Effector memory CD4-positive, alpha-beta T cell (primary cell): ENCODE measurements around the gene MUC5B.
"Not testable (repeated sequence)": the region's sequence is repeated elsewhere in the genome, so short reads cannot be mapped to it uniquely, and the experiment has no call there.

ENCODE experiments used
- DNase-seq, 3 donors: peaks; one replicate each; pipeline ENCODE4 v3.0.0-alpha.2; 2020
- H3K27ac ChIP-seq: 2 replicates; pipeline ENCODE4 v1.7.0; 2013; ENCODE audit warnings: mild to moderate bottlenecking, low read length, moderate library complexity; ENCODE audit not compliant: insufficient read depth, poor library complexity, severe bottlenecking
- H3K27me3 ChIP-seq: replicated peaks from 2 replicates; pipeline ENCODE4 v1.7.0; 2013; ENCODE audit warnings: mild to moderate bottlenecking, low read length; ENCODE audit not compliant: insufficient read depth, control insufficient read depth, poor library complexity, severe bottlenecking
- H3K36me3 ChIP-seq: 2 replicates; pipeline ENCODE4 v1.7.0; 2013; ENCODE audit warnings: mild to moderate bottlenecking, low read length, moderate library complexity; ENCODE audit not compliant: control insufficient read depth, insufficient read depth
- H3K4me1 ChIP-seq: 2 replicates; pipeline ENCODE4 v1.7.0; 2013; ENCODE audit warnings: low read length, mild to moderate bottlenecking; ENCODE audit not compliant: control insufficient read depth, insufficient read depth, poor library complexity, severe bottlenecking
- H3K4me3 ChIP-seq: 2 replicates; pipeline ENCODE4 v1.7.0; 2013; ENCODE audit warnings: low read length, low read depth, mild to moderate bottlenecking; ENCODE audit not compliant: insufficient read depth, poor library complexity, severe bottlenecking
- H3K9me3 ChIP-seq: 2 replicates; pipeline ENCODE4 v1.7.0; 2013; ENCODE audit warnings: mild to moderate bottlenecking, low read length, moderate library complexity; ENCODE audit not compliant: control insufficient read depth

Gene MUC5B

GRCh38 chr11:1259561-1259960, 36.7 kb downstream of the MUC5B start:
- no peak overlapping the region for H3K27ac ChIP-seq
- no peaks in the 10 kb centered on the region for H3K36me3 ChIP-seq
- no peaks in the 10 kb centered on the region for H3K9me3 ChIP-seq
- peaks cover 14% of the 10 kb centered on the region for H3K4me1 ChIP-seq
- DNase-seq, result no peak
- H3K4me3 ChIP-seq, result no peak overlapping the region
- H3K27me3 ChIP-seq, result no peaks in the 10 kb centered on the region

GRCh38 chr11:1260023-1260501, 37.2 kb downstream of the MUC5B start:
- Histone ChIP-seq H3K9me3 (no peaks in the 10 kb centered on the region), H3K4me1 (peaks cover 14% of the 10 kb centered on the region), H3K36me3 (no peaks in the 10 kb centered on the region), H3K4me3 (no peak overlapping the region), H3K27me3 (no peaks in the 10 kb centered on the region), H3K27ac (no peak overlapping the region)
- DNase-seq, result peak; percentile 14 to 28 (median 15)

- H3K27me3 ChIP-seq, result no peaks in the 10 kb centered on the region
- H3K27ac ChIP-seq, result no peak overlapping the region
- no peaks in the 10 kb centered on the region for H3K9me3 ChIP-seq
- H3K4me1 ChIP-seq, result peaks cover 14% of the 10 kb centered on the region
- no peak for DNase-seq
- no peaks in the 10 kb centered on the region for H3K36me3 ChIP-seq
- H3K4me3 ChIP-seq, result no peak overlapping the region
Observed at GRCh38 chr11:1260620-1261019, 37.8 kb downstream of the MUC5B start.

GRCh38 chr11:1261241-1262071, 38.6 kb downstream of the MUC5B start:
- H3K36me3 ChIP-seq, result no peaks in the 10 kb centered on the region
- peak overlapping the region; percentile 68 for H3K4me3 ChIP-seq
- no peaks in the 10 kb centered on the region for H3K9me3 ChIP-seq
- H3K4me1 ChIP-seq, result peaks cover 14% of the 10 kb centered on the region
- peak overlapping the region; percentile 66 for H3K27ac ChIP-seq
- H3K27me3 ChIP-seq, result no peaks in the 10 kb centered on the region
- DNase-seq, result no peak

GRCh38 chr11:1262172-1263006, 39.5 kb downstream of the MUC5B start:
- Histone ChIP-seq H3K27ac (peak overlapping the region; percentile 66), H3K4me1 (peaks cover 14% of the 10 kb centered on the region), H3K9me3 (no peaks in the 10 kb centered on the region), H3K4me3 (peak overlapping the region; percentile 68), H3K36me3 (no peaks in the 10 kb centered on the region), H3K27me3 (no peaks in the 10 kb centered on the region)
- DNase-seq, result peak; percentile 67 to 84 (median 68)

- Histone ChIP-seq H3K27ac (peak overlapping the region; percentile 66), H3K27me3 (no peaks in the 10 kb centered on the region), H3K4me1 (peaks cover 14% of the 10 kb centered on the region), H3K36me3 (no peaks in the 10 kb centered on the region), H3K9me3 (no peaks in the 10 kb centered on the region), H3K4me3 (peak overlapping the region; percentile 68)
- DNase-seq, result no peak
Observed at GRCh38 chr11:1263010-1263409, 40.1 kb downstream of the MUC5B start.

GRCh38 chr11:1264444-1264843, 41.6 kb downstream of the MUC5B start:
- H3K4me3 ChIP-seq, H3K27ac ChIP-seq, H3K27me3 ChIP-seq, H3K9me3 ChIP-seq, H3K36me3 ChIP-seq: not testable (repeated sequence)
- DNase-seq, result peak in 1 of 3 donors; percentile 16
- peaks cover 14% of the 10 kb centered on the region for H3K4me1 ChIP-seq

GRCh38 chr11:1265480-1265879, 42.6 kb downstream of the MUC5B start:
- H3K4me3 ChIP-seq, H3K27ac ChIP-seq, H3K36me3 ChIP-seq, H3K27me3 ChIP-seq, H3K9me3 ChIP-seq, DNase-seq: not testable (repeated sequence)
- H3K4me1 ChIP-seq, result peaks cover 14% of the 10 kb centered on the region

- H3K27ac ChIP-seq, H3K9me3 ChIP-seq, H3K36me3 ChIP-seq, H3K27me3 ChIP-seq, DNase-seq, H3K4me3 ChIP-seq: not testable (repeated sequence)
- H3K4me1 ChIP-seq, result peaks cover 12% of the 10 kb centered on the region
Observed at GRCh38 chr11:1266976-1267375, 44.1 kb downstream of the MUC5B start.
